WERI-Rb-1 (cell line): ENCODE results near the gene BLZF1.

ENCODE experiments used
- DNase-seq: peaks from one replicate; pipeline ENCODE4 v3.0.0-alpha.2; 2020
- H3K27ac ChIP-seq: fragments of 250-450 bp; sonication (Bioruptor Pico); 2 replicates; pipeline ENCODE4 v1.5.1; 2020; ENCODE audit warnings: mild to moderate bottlenecking, moderate library complexity
- H3K27me3 ChIP-seq: fragments of 250-450 bp; sonication (Bioruptor Pico); 2 replicates; pipeline ENCODE4 v1.5.1; 2021; ENCODE audit warnings: mild to moderate bottlenecking, low read depth, moderate library complexity; ENCODE audit not compliant: insufficient read depth, severe bottlenecking
- H3K36me3 ChIP-seq: fragments of 250-450 bp; sonication (Bioruptor Pico); 2 replicates; pipeline ENCODE4 v1.5.1; 2020; ENCODE audit warnings: mild to moderate bottlenecking, moderate library complexity
- H3K4me3 ChIP-seq: 2 replicates; pipeline ENCODE4 v1.5.1; 2011; ENCODE audit warnings: low read depth, mild to moderate bottlenecking, control low read depth, low read length
- H3K9me3 ChIP-seq: fragments of 250-450 bp; sonication (Bioruptor Pico); 2 replicates; pipeline ENCODE4 v1.5.1; 2021; ENCODE audit warnings: mild to moderate bottlenecking, moderate library complexity; ENCODE audit not compliant: severe bottlenecking
- CTCF ChIP-seq: IDR thresholded peaks from 2 replicates; pipeline ENCODE4 v1.5.1; 2011; ENCODE audit warnings: low read depth, mild to moderate bottlenecking, control low read depth, inconsistent platforms, low read length

Gene BLZF1

GRCh38 chr1:169347688-169348382, 20.2 kb upstream of the BLZF1 start:
- no peak for TF ChIP-seq CTCF
- no peaks in the 10 kb centered on the region for H3K27me3 ChIP-seq
- H3K36me3 ChIP-seq = no peaks in the 10 kb centered on the region
- H3K9me3 ChIP-seq = no peaks in the 10 kb centered on the region
- DNase-seq = no peak
- H3K27ac ChIP-seq = no peak overlapping the region
- H3K4me3 ChIP-seq = no peak overlapping the region

GRCh38 chr1:169348383-169349036, 19.5 kb upstream of the BLZF1 start:
- TF ChIP-seq CTCF = peak; percentile 31; the same call in 1 of the 2 replicates
- H3K27ac ChIP-seq = no peak overlapping the region
- H3K9me3 ChIP-seq = no peaks in the 10 kb centered on the region
- no peak for DNase-seq
- H3K27me3 ChIP-seq = no peaks in the 10 kb centered on the region
- no peaks in the 10 kb centered on the region for H3K36me3 ChIP-seq
- H3K4me3 ChIP-seq = no peak overlapping the region

GRCh38 chr1:169360415-169360814, 7.6 kb upstream of the BLZF1 start:
- Histone ChIP-seq H3K9me3 (no peaks in the 10 kb centered on the region), H3K27me3 (no peaks in the 10 kb centered on the region), H3K27ac (no peak overlapping the region), H3K4me3 (no peak overlapping the region), H3K36me3 (no peaks in the 10 kb centered on the region)
- no peak for DNase-seq
- no peak for TF ChIP-seq CTCF

GRCh38 chr1:169361281-169361680, 6.7 kb upstream of the BLZF1 start:
- no peak overlapping the region for H3K27ac ChIP-seq
- no peaks in the 10 kb centered on the region for H3K36me3 ChIP-seq
- DNase-seq = no peak
- TF ChIP-seq CTCF = no peak
- no peak overlapping the region for H3K4me3 ChIP-seq
- no peaks in the 10 kb centered on the region for H3K9me3 ChIP-seq
- no peaks in the 10 kb centered on the region for H3K27me3 ChIP-seq

GRCh38 chr1:169363046-169363730, 4.8 kb upstream of the BLZF1 start:
- no peak for DNase-seq
- TF ChIP-seq CTCF = no peak
- Histone ChIP-seq H3K36me3 (no peaks in the 10 kb centered on the region), H3K27ac (no peak overlapping the region), H3K27me3 (no peaks in the 10 kb centered on the region), H3K4me3 (no peak overlapping the region), H3K9me3 (no peaks in the 10 kb centered on the region)
